ENCODE measurements around the gene NEK9. TPM values are rescaled to one million over a fixed set of nuclear protein-coding genes. Genes with fewer than 3 reads are reported as not detected.

NEK9 gene
- total RNA-seq, 2 experiments from 2014 or later, result 58.6 to 60.2 TPM

DNA sequence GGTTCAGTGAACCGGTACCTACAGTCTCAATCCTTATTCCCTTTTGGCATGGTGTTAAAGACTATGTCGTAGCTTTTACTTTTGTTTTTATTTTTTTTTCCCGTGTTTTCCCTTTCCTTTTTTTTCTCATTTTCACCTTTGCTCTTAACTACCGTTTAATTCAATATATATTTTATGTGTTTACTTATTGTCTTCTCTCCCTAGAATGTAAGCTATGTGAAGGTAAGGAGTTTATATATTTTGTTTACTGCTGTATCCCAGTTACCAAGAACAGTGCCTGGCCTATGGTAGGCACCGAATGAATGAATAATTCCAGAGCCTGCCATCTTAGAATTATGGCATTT is 75.3 kb downstream of the NEK9 start:
- POLR2A ChIA-PET, result interaction anchor here (1.0 to 1.3 kb wide), 2 partner anchors 18 to 129 kb away, joined by 3 to 5 read pairs; partner anchors contain the start of genes RPS6KL1 and ZC2HC1C
- CTCF ChIA-PET, result interaction anchor here (0.6 to 1.9 kb wide), 6 partner anchors 12 to 174 kb away, joined by 3 to 7 read pairs (median 3); partner anchors contain the start of gene ACYP1

DNA sequence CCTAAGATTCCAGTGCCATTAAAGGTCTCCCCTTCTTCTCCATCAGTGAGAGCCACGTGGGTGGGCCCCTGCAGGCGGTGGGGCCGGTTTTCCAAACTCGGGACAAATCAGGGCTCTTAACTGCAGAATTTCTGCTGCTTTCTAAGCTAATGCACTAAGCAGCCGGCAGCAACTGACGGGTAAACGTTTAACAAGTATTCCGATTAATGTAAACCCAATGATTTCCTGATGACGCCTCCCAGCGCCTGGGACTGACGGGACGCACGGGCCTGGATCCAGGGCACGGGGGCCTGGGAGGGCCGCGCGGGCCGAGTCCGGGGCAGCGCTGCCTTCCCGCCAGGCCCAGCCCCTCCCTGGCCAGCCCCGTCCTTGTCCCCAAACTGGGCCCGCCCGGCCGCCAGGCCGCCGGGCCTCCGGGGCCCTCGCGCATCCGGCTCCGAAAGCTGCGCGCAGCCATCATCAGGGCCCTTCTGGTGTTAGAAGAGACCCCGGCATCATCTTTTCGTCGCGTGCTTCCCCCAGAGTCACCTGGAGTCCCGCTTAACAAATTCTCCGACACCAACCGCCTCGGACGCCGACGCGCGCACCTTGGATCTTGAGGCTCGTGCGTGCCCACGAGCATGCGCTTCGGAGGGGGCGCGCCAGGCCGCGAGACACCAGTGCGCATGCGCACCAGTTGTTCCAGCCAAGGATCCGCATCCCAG is 75.8 kb downstream of the NEK9 start, which contains the start of gene MLH3:
TSS of gene MLH3 (minus strand) at position 616 of the 704 bp plus-strand sequence. CDS start 1,812 bp downstream, outside the sequence.
- CTCF ChIA-PET, result interaction anchor here (0.6 to 1.9 kb wide), 4 partner anchors 13 to 174 kb away, joined by 3 to 7 read pairs (median 4); partner anchors contain the start of genes ACYP1 and ZC2HC1C
- POLR2A ChIA-PET, result interaction anchor here (0.6 to 1.3 kb wide), 4 partner anchors 14 to 220 kb away, joined by 3 to 9 read pairs (median 4); partner anchors contain the start of genes RPS6KL1 and ZC2HC1C

DNA sequence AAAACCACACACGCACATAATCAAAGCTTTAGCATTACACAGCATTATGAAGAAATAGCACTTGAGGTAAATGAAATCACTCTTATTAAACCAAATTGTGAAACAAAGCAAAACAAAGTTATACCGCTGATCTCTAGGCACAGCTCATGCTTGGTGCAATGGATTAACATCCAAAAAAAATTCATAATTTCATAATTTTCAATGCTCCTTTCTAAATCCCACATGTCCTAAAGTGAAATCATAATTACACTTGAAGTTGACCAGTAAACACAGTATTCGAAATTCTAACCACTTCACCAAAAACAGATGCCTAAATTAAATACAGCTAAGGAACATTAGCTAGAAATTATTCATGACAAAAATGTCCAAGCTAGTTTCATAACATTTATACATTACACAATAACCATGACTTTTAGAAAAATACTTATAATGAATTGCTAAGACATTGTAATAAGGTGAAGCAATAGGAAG is 77.1 kb downstream of the NEK9 start:
- ChIA-PET POLR2A (interaction anchor here (1.1 to 1.3 kb wide), 2 partner anchors 16 to 20 kb away, joined by 3 read pairs; partner anchors contain the start of gene ZC2HC1C), CTCF (interaction anchor here (0.5 to 1.6 kb wide), 3 partner anchors 19 to 1999 kb away, joined by 3 to 4 read pairs (median 3); partner anchors contain the start of gene ZC2HC1C)

DNA sequence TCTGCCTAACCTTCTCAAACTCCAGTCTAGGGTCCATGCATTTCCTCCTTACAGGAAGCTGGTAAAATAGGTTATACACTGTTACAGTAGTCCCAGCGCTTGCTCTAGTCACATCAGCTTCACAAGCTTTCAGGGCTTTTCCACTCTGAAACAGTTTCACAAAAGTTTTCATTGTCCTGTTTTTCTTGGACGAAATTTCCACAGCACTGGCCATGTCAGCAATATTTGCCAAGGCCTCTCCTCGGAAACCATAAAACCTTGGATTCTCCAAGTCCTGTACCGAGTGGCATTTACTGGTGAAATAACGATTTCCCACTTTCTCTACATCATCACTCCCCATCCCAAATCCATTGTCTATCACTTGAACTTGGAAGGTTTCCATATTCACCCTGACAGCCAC is 77.7 kb downstream of the NEK9 start:
- ChIA-PET POLR2A (interaction anchor here (1.1 kb wide), 1 partner anchor 20 kb away, joined by 3 read pairs; the partner anchor contains the start of gene ZC2HC1C), CTCF (interaction anchor here (1.6 kb wide), 1 partner anchor 104 kb away, joined by 3 read pairs; no protein-coding TSS in a partner anchor)

DNA sequence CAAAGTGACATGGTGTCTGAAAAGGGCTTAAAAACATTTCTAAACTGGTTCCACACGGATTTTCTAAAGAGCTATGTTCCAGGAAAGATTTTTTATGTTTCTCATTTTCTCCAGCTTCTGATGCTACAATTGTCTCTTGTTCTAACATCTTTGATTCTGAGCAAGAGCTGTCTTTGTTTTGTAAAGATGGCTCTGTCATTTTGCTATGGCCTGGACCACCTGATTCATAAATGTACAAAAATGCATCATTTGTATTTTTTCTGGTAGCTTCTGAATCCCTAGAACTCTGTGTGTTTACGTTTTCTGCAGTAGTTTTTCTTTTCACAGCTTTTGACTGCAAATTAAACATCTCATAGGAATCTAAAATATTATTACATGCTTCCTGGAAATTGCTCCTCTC is 78.7 kb downstream of the NEK9 start:
- ChIA-PET CTCF (no interaction called here), POLR2A (no interaction called here)

DNA sequence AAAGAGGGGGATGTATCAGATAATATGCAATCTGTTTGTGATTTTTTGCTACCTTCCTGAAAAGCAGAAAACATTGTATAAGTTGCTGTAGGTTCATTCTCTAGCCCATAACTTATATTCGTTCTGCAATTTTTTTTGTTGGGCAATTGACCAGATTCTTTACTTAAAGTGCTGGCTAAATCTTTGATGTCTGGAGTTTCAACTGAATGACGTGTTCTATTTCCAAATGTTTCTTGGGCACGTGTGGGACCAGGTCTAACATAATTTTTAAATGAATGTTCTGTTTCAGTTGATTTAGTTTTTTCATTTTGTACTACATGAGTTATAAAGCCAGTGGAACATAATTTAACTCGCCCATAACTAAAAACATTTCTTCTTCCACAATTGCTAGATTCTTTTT is 79.3 kb downstream of the NEK9 start:
- ChIA-PET CTCF (no interaction called here), POLR2A (no interaction called here)

DNA sequence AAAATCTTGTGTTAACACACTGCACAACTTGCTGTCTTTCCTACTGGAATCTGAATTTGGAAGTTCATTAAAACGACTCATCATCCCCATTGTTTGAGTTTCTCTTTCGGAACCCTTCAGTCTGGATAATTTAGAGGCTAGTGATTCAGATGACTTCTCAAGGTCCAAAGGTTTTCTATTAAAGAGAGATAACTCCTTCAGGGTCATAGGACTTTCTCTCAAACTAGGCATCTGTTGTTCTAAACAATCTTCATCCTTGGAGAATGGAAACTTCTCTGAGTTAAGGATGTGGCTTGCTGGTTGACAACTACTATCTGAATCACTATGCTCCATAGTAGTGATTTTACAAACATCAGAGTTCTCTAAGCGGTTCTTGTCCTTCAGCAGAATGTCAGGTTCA is 79.9 kb downstream of the NEK9 start:
- ChIA-PET CTCF (no interaction called here), POLR2A (no interaction called here)

DNA sequence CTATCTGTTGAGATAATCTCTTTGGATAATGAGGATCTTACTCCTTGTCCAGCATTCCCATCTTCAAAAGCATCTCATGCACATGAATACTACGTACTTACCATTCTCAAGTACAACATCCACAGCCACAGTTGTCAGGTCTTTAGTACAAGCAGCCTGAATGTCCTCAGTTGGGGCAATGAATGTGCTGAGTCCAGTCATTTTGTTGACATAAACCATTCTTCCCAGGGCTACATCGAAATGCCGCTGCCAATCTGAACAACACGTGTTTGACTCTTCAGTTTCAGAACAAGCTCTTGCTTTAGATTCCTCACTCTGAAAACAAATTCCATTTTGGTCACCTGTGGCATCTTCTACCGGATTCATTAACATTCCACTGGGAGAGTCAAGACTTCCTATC is 80.6 kb downstream of the NEK9 start:
- ChIA-PET POLR2A (no interaction called here), CTCF (no interaction called here)

DNA sequence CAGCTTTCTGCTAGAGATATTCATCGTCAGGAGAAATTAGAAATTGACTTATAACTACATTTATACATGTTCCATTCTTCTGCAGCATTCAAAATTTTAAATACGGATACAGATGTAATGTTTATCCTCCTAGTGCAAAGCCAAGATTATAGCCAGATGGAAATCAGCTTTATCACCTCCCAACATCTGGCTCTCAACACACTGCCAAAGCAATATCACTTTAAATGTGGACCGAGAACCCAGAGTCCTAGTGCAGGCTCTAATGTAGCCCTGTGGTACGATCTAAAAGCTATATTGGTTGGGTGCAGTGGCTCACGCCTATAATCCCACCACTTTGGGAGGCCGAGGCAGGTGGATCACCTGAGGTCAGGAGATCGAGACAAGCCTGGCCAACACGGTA is 82.1 kb downstream of the NEK9 start:
- POLR2A ChIA-PET, result no interaction called here
- CTCF ChIA-PET, result interaction anchor here (1.7 kb wide), 1 partner anchor 19 kb away, joined by 4 read pairs; the partner anchor contains the start of gene ACYP1

DNA sequence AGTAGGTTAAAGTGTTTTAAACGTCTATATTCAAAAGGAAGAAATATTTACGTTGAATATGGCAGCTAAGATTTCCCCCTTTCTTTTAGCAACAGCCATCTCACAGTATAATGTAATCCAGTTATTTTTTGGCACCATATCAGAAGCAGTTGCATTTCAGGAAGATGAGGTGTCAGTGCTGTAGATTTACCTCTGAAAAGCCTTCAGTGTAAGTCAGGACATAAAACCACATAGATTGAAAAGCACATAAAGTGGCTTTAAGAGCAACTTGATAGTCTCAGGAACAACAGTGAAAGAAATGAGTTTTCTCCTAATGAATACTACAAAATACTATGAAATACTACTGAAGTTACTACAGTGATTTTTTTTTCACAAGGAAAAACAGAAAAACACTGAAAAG is 82.5 kb downstream of the NEK9 start:
- ChIA-PET POLR2A (no interaction called here), CTCF (interaction anchor here (1.7 kb wide), 1 partner anchor 19 kb away, joined by 4 read pairs; the partner anchor contains the start of gene ACYP1)

DNA sequence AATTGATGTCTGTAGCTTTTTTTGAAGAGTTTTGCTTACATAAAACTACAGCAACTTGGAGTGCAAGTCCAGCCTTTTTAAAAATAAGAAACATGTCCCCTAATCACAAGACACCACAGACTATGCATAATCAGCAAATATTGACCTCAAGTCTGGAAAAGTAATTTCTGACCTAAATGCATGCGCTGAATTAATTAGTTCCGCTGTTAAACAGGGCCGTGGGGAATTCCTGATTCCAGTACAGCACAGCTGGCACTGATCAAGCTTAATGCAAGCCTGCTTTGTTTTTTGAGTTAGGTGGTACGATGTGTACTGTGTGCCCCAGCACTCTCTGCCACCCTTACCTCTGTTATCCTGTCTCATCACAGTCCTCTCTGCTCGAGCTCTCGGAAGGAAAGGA is 84.8 kb downstream of the NEK9 start:
- ChIA-PET POLR2A (no interaction called here), CTCF (no interaction called here)

DNA sequence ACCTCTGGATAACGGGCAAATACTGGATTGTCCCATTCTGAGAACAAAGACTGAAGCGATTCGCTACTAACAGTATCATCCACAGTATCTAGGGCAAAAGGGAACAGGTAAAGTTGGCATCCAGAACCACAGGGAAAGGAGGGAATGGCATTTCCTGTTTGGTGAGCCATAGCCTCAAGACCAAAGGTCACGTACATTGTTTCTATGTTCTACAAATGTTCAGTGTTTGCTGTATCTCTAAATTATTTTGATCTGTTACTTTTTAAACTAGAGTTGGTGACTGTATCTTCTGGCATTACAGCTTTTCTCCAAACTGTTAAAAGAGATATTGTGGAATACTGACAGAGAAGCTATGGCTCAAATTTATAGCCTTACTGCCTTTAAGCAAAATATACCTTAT is 85.2 kb downstream of the NEK9 start:
- POLR2A ChIA-PET, result no interaction called here

DNA sequence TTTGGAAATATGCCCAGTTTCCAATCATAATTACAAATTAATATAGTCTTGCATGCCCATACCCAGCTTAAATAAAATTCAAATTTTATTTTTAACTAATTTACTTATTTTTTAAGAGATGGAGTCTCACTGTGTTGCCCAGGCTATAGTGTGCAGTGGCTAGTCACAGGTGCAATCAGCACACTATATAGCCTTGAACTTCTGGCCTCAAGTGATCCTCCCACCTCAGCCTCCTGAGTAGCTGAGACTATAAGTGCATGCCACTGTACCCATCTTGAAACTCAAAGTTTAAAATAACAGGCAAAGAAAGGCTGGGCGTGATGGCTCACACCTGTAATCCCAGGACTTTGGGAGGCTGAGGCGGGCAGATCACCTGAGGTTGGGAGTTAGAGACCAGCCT is 85.9 kb downstream of the NEK9 start:
- CTCF ChIA-PET, result no interaction called here
- POLR2A ChIA-PET, result no interaction called here

More for the DNA sequence above, 85.2 kb downstream of the NEK9 start:
- CTCF ChIA-PET, result no interaction called here

DNA sequence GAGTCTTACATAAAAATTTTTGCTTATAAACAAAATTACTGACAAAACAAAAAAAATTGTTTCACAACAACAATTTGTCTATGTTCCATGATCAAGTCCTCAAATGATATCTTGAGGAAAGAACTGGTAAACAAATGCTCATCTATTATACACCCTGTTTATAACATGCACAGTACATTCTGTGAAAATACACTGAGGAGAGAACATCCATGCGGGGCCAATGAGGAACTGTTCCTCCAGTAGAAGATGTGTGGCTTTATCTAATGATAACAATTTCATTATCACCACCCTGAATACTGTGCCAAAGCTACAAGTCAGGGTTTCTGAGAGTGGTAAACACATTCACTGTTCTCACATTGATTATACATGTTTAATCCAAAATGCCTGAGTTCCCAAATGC is 86.3 kb downstream of the NEK9 start:
- ChIA-PET POLR2A (no interaction called here), CTCF (interaction anchor here (0.6 kb wide), 1 partner anchor 19 kb away, joined by 5 read pairs; no protein-coding TSS in a partner anchor)

DNA sequence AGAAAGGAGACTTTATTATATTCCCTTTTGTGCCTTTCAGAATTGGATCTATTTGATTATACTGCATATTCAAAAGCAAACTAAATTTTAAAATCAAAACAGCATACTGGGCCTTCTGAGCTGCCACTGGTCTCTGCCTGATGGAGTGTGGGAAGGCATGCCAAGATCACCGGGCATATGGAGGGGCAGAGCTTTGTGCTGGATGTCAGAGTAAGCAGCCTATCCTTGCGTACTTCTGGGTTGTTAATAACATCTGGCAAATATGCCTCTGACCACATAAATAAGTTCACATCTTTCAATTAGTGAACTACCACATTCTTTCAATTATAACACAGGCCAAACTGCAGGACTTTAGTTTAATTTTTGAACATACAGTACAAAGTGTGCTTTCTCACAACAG is 93.9 kb downstream of the NEK9 start:
- ChIA-PET POLR2A (no interaction called here), CTCF (no interaction called here)

DNA sequence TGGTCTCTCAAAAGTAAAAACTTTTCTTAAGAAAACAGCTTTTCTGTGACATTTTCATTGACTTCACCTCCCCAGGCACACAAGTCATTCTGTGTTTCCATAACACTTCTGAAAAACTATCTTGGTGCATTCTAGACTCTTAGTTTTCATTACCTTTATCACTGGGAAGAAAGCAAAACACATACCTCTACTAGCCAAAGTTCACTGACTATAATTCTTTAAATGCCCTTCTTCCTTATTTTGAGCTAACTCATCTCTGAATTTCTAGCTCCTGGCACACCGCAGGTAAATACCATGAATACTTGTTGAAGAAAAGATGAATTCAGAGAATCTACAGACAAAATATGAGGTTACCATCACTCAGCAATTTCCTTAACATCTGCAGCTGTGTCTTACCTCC is 96.7 kb downstream of the NEK9 start:
- ChIA-PET POLR2A (no interaction called here), CTCF (interaction anchor here (1.2 kb wide), 1 partner anchor 85 kb away, joined by 3 read pairs; no protein-coding TSS in a partner anchor)

Other genes with a start within 250 kb of the NEK9 start
- gene DLST, start 245.1 kb downstream of the NEK9 start, total RNA-seq, result 100 to 1,000 TPM; 144 to 156 TPM
- 1 to 10 TPM; 5.0 TPM for gene RPS6KL1, start 203.8 kb downstream of the NEK9 start, total RNA-seq
- gene PGF, start 171.5 kb downstream of the NEK9 start, total RNA-seq, result under 1 TPM in 1 of 2 experiments, not detected in 1; 0.17 TPM
- gene EIF2B2, start 124.1 kb downstream of the NEK9 start, total RNA-seq, result 10 to 100 TPM; 62.6 to 64.1 TPM
- gene MLH3, start 75.6 kb downstream of the NEK9 start, total RNA-seq, result 10 to 100 TPM; 19.5 to 23.8 TPM
- 10 to 100 TPM; 41.6 to 42.0 TPM for gene ACYP1, start 63.0 kb downstream of the NEK9 start, total RNA-seq
- 1 to 10 TPM in 1 of 2 experiments, under 1 TPM in 1; 0.97 to 2.2 TPM for gene ZC2HC1C, start 57.4 kb downstream of the NEK9 start, total RNA-seq
- gene TMED10, start 49.6 kb upstream of the NEK9 start, total RNA-seq, result 100 to 1,000 TPM; 176 to 184 TPM
- 1 to 10 TPM; 4.3 to 6.4 TPM for gene FOS, start 151.8 kb upstream of the NEK9 start, total RNA-seq